HepG2 (cell line): Measurements from ENCODE around the gene FAM210A. TPM values are rescaled to one million over a fixed set of nuclear protein-coding genes. Genes with fewer than 3 reads are reported as not detected.

ENCODE experiments used
- CREB1 ChIP-seq, 2 experiments: fragments of 450-650 bp in 1 of 2; IDR thresholded peaks; 2 replicates each; pipeline ENCODE4 v1.6.1; 2016 to 2017; ENCODE audit warnings: control low read depth in 1 of 2, mild to moderate bottlenecking in 1 of 2, missing compliant biosample characterization in 1 of 2, missing genetic modification characterization in 1 of 2
- KLF16 ChIP-seq, 2 experiments: sonication (generic) in 1 of 2; formaldehyde crosslinking in 1 of 2; IDR thresholded peaks; 2 replicates each; pipeline versions ENCODE4 v1.6.1 to v1.8.0; 2016 to 2023; ENCODE audit warnings: missing genetic modification reagents in 2 of 2, missing compliant biosample characterization in 1 of 2
- KMT2B ChIP-seq: IDR thresholded peaks from 2 replicates; pipeline ENCODE4 v1.6.1; 2016; ENCODE audit warnings: missing genetic modification reagents, missing compliant biosample characterization
- MAFF ChIP-seq: IDR thresholded peaks from 2 replicates; pipeline ENCODE4 v1.6.1; 2011; ENCODE audit warnings: low read depth, low read length, improper control_type of control experiment
- PHF8 ChIP-seq: sonication (generic); formaldehyde crosslinking; IDR thresholded peaks from 2 replicates; pipeline ENCODE4 v1.5.0; 2020; ENCODE audit warnings: missing genetic modification reagents
- RFX5 ChIP-seq: IDR thresholded peaks from 2 replicates; pipeline ENCODE4 v1.6.1; 2011; ENCODE audit warnings: low read depth, low read length, improper control_type of control experiment
- SIN3A ChIP-seq: IDR thresholded peaks from 2 replicates; pipeline ENCODE4 v1.6.1; 2011; ENCODE audit warnings: low read depth, mild to moderate bottlenecking, control low read depth, low read length, borderline replicate concordance
- SPEN ChIP-seq: sonication (generic); formaldehyde crosslinking; IDR thresholded peaks from 2 replicates; pipeline ENCODE4 v1.5.1; 2020; ENCODE audit warnings: low read depth, mild to moderate bottlenecking, missing genetic modification reagents
- TP53 ChIP-seq: sonication (generic); formaldehyde crosslinking; conservative IDR thresholded peaks from 2 replicates; pipeline ENCODE4 v1.4.0; 2020; ENCODE audit warnings: missing genetic modification reagents
- TSC22D2 ChIP-seq: sonication (generic); formaldehyde crosslinking; IDR thresholded peaks from 2 replicates; pipeline ENCODE4 v1.5.1; 2020; ENCODE audit warnings: missing genetic modification reagents, mild to moderate bottlenecking, borderline replicate concordance
- ZNF564 ChIP-seq: sonication (generic); formaldehyde crosslinking; IDR thresholded peaks from 2 replicates; pipeline ENCODE4 v1.8.1; 2023; ENCODE audit warnings: mild to moderate bottlenecking, missing genetic modification reagents
- ZNF713 ChIP-seq: sonication (generic); formaldehyde crosslinking; IDR thresholded peaks from 2 replicates; pipeline ENCODE4 v1.4.0; 2020; ENCODE audit warnings: mild to moderate bottlenecking, missing genetic modification reagents
- polyA plus RNA-seq, 8 experiments: library from polyadenylated mRNA; depleted of rRNA in 3 of 8; stranded (reverse) in 7 of 8; unstranded in 1 of 8; fragments of >200 nt; fragmentation: Illumina TruSeq in 4 of 8; extraction: Trizol in 4 of 8; gene quantifications; 2 replicates each; pipeline versions ENCODE4 v1.2.1 to v1.2.3, GENCODE V29; 2011 to 2016; ENCODE audit warnings: low read depth in 4 of 8, missing spikeins in 1 of 8, mixed read lengths in 1 of 8; ENCODE audit not compliant: insufficient read depth in 1 of 8
- total RNA-seq, 5 experiments: library from RNA; depleted of rRNA; stranded (reverse); fragments of >200 nt; fragmentation: Illumina TruSeq; extraction: Trizol; gene quantifications; 2 replicates each; pipeline ENCODE4 v1.2.3, GENCODE V29; 2016; ENCODE audit warnings: low read depth in 1 of 5
- TF ChIP-seq, protein P1 (sequence below): sonication (generic); formaldehyde crosslinking; conservative IDR thresholded peaks from 2 replicates; pipeline ENCODE4 v1.4.0; 2020; ENCODE audit warnings: missing genetic modification reagents
- TF ChIP-seq, protein P2 (sequence below): IDR thresholded peaks from 2 replicates; pipeline ENCODE4 v1.6.1; 2016; ENCODE audit warnings: missing genetic modification reagents, missing compliant biosample characterization
- TF ChIP-seq, protein P3 (sequence below): sonication (generic); formaldehyde crosslinking; IDR thresholded peaks from 2 replicates; pipeline ENCODE4 v1.4.0; 2020; ENCODE audit warnings: mild to moderate bottlenecking, missing genetic modification reagents
- TF ChIP-seq, protein P4 (sequence below): sonication (generic); formaldehyde crosslinking; IDR thresholded peaks from 2 replicates; pipeline ENCODE4 v1.4.0; 2020; ENCODE audit warnings: missing genetic modification reagents
- TF ChIP-seq, protein P5 (sequence below): IDR thresholded peaks from 2 replicates; pipeline ENCODE4 v1.6.1; 2016; ENCODE audit warnings: low read depth, missing genetic modification reagents, missing compliant biosample characterization
- TF ChIP-seq, protein P6 (sequence below): sonication (generic); formaldehyde crosslinking; IDR thresholded peaks from 2 replicates; pipeline ENCODE4 v1.5.0; 2020; ENCODE audit warnings: mild to moderate bottlenecking, missing genetic modification reagents

FAM210A gene
- total and polyA plus RNA-seq, 2 of the 13 experiments (the other 11 are each of a cell fraction or from before 2014, with no cell fraction given) = 33.2 to 37.5 TPM

DNA sequence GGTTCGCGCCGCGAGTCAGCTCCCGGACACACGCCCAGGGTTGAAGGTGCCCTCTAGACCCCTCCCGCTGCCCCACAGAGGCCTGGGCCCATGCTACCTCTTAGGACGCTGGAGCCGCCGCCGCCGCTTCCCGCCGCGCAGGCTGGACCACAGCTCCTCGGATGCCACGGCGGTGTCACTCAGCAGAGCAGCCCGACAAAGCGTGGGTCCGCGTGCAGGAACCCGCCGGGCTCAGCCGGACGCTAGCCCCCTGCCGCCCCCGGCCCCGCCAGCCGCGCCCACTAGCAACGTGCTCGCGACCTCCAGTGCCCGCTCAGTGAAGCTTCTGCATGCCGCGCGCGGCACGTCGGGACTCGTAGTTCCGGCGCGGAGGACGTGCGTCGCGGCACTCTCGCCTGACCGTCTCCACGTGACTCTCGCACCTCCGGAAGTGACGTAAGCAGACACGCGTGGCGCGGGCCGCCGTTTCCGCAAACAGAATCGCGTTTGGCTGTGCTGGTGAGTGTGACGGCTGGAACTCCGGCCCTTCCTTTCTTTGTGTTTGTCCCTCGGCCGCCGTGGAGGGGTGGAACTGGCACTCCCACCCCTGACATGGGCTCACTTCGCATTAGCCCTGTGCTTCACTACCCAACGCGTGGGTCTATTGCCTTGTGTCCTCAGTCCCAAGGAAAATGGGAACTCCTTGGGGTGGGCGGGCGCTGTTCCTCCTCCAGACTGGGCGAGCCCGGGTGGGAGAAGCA, at the start of gene FAM210A, which contains the start of gene RNMT (continued):
- TF ChIP-seq, protein P1, sequence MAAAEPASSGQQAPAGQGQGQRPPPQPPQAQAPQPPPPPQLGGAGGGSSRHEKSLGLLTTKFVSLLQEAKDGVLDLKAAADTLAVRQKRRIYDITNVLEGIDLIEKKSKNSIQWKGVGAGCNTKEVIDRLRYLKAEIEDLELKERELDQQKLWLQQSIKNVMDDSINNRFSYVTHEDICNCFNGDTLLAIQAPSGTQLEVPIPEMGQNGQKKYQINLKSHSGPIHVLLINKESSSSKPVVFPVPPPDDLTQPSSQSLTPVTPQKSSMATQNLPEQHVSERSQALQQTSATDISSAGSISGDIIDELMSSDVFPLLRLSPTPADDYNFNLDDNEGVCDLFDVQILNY (CRISPR knock-in tag) = peak; percentile 5
- TF ChIP-seq, protein P2, sequence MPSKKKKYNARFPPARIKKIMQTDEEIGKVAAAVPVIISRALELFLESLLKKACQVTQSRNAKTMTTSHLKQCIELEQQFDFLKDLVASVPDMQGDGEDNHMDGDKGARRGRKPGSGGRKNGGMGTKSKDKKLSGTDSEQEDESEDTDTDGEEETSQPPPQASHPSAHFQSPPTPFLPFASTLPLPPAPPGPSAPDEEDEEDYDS (CRISPR knock-in tag) = peak; percentile 41; the same call in 1 of the 2 replicates
- TF ChIP-seq CREB1 (IDR thresholded peaks at IDR 0.05) (peak; percentile 99), CREB1 (CRISPR knock-in tag; IDR thresholded peaks at IDR 0.05) (peak; percentile 97), ZNF564 (CRISPR knock-in tag) (peak; percentile 78), RFX5 (peak; percentile 43; the same call in 1 of the 2 replicates), TSC22D2 (CRISPR knock-in tag) (no peak), SPEN (CRISPR knock-in tag) (peak; percentile 94), KMT2B (CRISPR knock-in tag) (peak; percentile 98), MAFF (no peak), ZNF713 (CRISPR knock-in tag) (0 out of 2 replicates have a peak, but pooled peaks have one; percentile 3), KLF16 (CRISPR knock-in tag; IDR thresholded peaks at IDR 0.05) (peak in 1 of 2 experiments; percentile 76; a peak in 2 of 4 replicates), SIN3A (peak; percentile 86), PHF8 (CRISPR knock-in tag) (peak; percentile 88), TP53 (no peak; the same call in 1 of the 2 replicates)
- TF ChIP-seq, protein P3, sequence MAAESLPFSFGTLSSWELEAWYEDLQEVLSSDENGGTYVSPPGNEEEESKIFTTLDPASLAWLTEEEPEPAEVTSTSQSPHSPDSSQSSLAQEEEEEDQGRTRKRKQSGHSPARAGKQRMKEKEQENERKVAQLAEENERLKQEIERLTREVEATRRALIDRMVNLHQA (CRISPR knock-in tag) = no peak
- TF ChIP-seq, protein P4, sequence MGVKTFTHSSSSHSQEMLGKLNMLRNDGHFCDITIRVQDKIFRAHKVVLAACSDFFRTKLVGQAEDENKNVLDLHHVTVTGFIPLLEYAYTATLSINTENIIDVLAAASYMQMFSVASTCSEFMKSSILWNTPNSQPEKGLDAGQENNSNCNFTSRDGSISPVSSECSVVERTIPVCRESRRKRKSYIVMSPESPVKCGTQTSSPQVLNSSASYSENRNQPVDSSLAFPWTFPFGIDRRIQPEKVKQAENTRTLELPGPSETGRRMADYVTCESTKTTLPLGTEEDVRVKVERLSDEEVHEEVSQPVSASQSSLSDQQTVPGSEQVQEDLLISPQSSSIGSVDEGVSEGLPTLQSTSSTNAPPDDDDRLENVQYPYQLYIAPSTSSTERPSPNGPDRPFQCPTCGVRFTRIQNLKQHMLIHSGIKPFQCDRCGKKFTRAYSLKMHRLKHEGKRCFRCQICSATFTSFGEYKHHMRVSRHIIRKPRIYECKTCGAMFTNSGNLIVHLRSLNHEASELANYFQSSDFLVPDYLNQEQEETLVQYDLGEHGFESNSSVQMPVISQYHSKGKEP (CRISPR knock-in tag) = no peak; the same call in 1 of the 2 replicates
- TF ChIP-seq, protein P5, sequence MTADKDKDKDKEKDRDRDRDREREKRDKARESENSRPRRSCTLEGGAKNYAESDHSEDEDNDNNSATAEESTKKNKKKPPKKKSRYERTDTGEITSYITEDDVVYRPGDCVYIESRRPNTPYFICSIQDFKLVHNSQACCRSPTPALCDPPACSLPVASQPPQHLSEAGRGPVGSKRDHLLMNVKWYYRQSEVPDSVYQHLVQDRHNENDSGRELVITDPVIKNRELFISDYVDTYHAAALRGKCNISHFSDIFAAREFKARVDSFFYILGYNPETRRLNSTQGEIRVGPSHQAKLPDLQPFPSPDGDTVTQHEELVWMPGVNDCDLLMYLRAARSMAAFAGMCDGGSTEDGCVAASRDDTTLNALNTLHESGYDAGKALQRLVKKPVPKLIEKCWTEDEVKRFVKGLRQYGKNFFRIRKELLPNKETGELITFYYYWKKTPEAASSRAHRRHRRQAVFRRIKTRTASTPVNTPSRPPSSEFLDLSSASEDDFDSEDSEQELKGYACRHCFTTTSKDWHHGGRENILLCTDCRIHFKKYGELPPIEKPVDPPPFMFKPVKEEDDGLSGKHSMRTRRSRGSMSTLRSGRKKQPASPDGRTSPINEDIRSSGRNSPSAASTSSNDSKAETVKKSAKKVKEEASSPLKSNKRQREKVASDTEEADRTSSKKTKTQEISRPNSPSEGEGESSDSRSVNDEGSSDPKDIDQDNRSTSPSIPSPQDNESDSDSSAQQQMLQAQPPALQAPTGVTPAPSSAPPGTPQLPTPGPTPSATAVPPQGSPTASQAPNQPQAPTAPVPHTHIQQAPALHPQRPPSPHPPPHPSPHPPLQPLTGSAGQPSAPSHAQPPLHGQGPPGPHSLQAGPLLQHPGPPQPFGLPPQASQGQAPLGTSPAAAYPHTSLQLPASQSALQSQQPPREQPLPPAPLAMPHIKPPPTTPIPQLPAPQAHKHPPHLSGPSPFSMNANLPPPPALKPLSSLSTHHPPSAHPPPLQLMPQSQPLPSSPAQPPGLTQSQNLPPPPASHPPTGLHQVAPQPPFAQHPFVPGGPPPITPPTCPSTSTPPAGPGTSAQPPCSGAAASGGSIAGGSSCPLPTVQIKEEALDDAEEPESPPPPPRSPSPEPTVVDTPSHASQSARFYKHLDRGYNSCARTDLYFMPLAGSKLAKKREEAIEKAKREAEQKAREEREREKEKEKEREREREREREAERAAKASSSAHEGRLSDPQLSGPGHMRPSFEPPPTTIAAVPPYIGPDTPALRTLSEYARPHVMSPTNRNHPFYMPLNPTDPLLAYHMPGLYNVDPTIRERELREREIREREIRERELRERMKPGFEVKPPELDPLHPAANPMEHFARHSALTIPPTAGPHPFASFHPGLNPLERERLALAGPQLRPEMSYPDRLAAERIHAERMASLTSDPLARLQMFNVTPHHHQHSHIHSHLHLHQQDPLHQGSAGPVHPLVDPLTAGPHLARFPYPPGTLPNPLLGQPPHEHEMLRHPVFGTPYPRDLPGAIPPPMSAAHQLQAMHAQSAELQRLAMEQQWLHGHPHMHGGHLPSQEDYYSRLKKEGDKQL (CRISPR knock-in tag) = peak; percentile 54
- TF ChIP-seq, protein P6, sequence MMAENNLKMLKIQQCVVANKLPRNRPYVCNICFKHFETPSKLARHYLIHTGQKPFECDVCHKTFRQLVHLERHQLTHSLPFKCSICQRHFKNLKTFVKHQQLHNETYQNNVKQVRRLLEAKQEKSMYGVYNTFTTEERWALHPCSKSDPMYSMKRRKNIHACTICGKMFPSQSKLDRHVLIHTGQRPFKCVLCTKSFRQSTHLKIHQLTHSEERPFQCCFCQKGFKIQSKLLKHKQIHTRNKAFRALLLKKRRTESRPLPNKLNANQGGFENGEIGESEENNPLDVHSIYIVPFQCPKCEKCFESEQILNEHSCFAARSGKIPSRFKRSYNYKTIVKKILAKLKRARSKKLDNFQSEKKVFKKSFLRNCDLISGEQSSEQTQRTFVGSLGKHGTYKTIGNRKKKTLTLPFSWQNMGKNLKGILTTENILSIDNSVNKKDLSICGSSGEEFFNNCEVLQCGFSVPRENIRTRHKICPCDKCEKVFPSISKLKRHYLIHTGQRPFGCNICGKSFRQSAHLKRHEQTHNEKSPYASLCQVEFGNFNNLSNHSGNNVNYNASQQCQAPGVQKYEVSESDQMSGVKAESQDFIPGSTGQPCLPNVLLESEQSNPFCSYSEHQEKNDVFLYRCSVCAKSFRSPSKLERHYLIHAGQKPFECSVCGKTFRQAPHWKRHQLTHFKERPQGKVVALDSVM (CRISPR knock-in tag) = peak; percentile 16; the same call in 1 of the 2 replicates
